IMR-90 (cell line): ENCODE data around the gene SASH1. TPM values are rescaled to one million over a fixed set of nuclear protein-coding genes. Genes with fewer than 3 reads are reported as not detected.

Source experiments
- ATAC-seq: fragments of 200-7000 bp; cut with Tn5 transposase; 2 replicates; pipeline ENCODE4 v1.9.1; 2020; ENCODE audit warnings: low read depth, mild to moderate bottlenecking, moderate library complexity
- BruUV-seq: library from RNA; stranded (reverse); fragments of 400-500 nt; replicated peaks from 2 replicates; lab custom pipeline; 2021; lab: Mats Ljungman, UMichigan
- CTCF ChIA-PET: fragments of 300-600 bp; formaldehyde crosslinking; extraction: SDS; loops from one replicate; lab custom pipeline; 2021; ENCODE audit warnings: antibody characterized with exemption; lab: Yijun Ruan, JAX
- POLR2A ChIA-PET: fragments of 300-600 bp; sonication (Branson Sonifier 250); formaldehyde crosslinking; loops from one replicate; lab custom pipeline; 2022; ENCODE audit warnings: antibody characterized with exemption; ENCODE audit not compliant: unreplicated experiment; lab: Charles Lee
- DNase-seq: peaks from one replicate; pipeline ENCODE4 v3.0.0; 2013
- H2AFZ ChIP-seq: replicated peaks from 2 replicates; pipeline ENCODE3; 2013; ENCODE audit warnings: low read length, mild to moderate bottlenecking; ENCODE audit not compliant: poor library complexity
- H2AK5ac ChIP-seq: 2 replicates; pipeline ENCODE4 v1.6.1; 2013; ENCODE audit warnings: low read depth, low read length, inconsistent platforms
- H2AK9ac ChIP-seq: replicated peaks from 2 replicates; pipeline ENCODE3; 2013; ENCODE audit warnings: mild to moderate bottlenecking, low read depth, low read length, moderate library complexity; ENCODE audit not compliant: poor library complexity
- H2BK120ac ChIP-seq: 2 replicates; pipeline ENCODE4 v1.6.1; 2013; ENCODE audit warnings: low read depth, low read length, inconsistent platforms
- H2BK15ac ChIP-seq: 3 replicates; pipeline ENCODE4 v1.6.1; 2013; ENCODE audit warnings: low read depth, low read length, inconsistent platforms
- H2BK20ac ChIP-seq: 2 replicates; pipeline ENCODE4 v1.6.1; 2013; ENCODE audit warnings: low read depth, mild to moderate bottlenecking, inconsistent platforms, low read length, moderate library complexity
- H2BK5ac ChIP-seq: 2 replicates; pipeline ENCODE4 v1.6.1; 2013; ENCODE audit warnings: mild to moderate bottlenecking, low read depth, low read length, inconsistent platforms; ENCODE audit not compliant: poor library complexity, severe bottlenecking
- H3K14ac ChIP-seq: replicated peaks from 2 replicates; pipeline ENCODE4 v1.6.1; 2013; ENCODE audit warnings: low read depth, low read length, inconsistent platforms
- H3K18ac ChIP-seq: 2 replicates; pipeline ENCODE4 v1.6.1; 2013; ENCODE audit warnings: low read depth, low read length, control low read depth
- H3K23ac ChIP-seq: 2 replicates; pipeline ENCODE4 v1.6.1; 2013; ENCODE audit warnings: low read depth, low read length, inconsistent platforms
- H3K27ac ChIP-seq: 2 replicates; pipeline ENCODE4 v1.5.1; 2013; ENCODE audit warnings: mild to moderate bottlenecking, control low read depth, low read length; ENCODE audit not compliant: insufficient read depth
- H3K27me3 ChIP-seq: 2 replicates; pipeline ENCODE4 v1.6.1; 2013; ENCODE audit warnings: low read length; ENCODE audit not compliant: control insufficient read depth, insufficient read depth
- H3K36me3 ChIP-seq: 2 replicates; pipeline ENCODE4 v1.6.1; 2013; ENCODE audit warnings: low read length, mixed read lengths; ENCODE audit not compliant: control insufficient read depth, insufficient read depth
- H3K4ac ChIP-seq: 2 replicates; pipeline ENCODE4 v1.6.1; 2013; ENCODE audit warnings: low read depth, low read length, inconsistent platforms
- H3K4me1 ChIP-seq: 2 replicates; pipeline ENCODE4 v1.6.1; 2013; ENCODE audit warnings: low read length, mixed read lengths; ENCODE audit not compliant: control insufficient read depth, insufficient read depth
- H3K4me2 ChIP-seq: 2 replicates; pipeline ENCODE4 v1.6.1; 2013; ENCODE audit warnings: low read depth, mild to moderate bottlenecking, control low read depth, low read length, moderate library complexity
- H3K4me3 ChIP-seq: 2 replicates; pipeline ENCODE4 v1.5.1; 2013; ENCODE audit warnings: low read depth, mild to moderate bottlenecking, control low read depth, low read length, moderate library complexity; ENCODE audit not compliant: insufficient read depth
- H3K56ac ChIP-seq: 2 replicates; pipeline ENCODE4 v1.6.1; 2013; ENCODE audit warnings: low read length, inconsistent platforms; ENCODE audit not compliant: insufficient read depth; ENCODE audit errors: extremely low read depth
- H3K79me1 ChIP-seq, 2 experiments: 2 replicates each; pipeline ENCODE4 v1.6.1; 2013; ENCODE audit warnings: low read length in 2 of 2, inconsistent platforms in 1 of 2, low read depth in 1 of 2
- H3K9ac ChIP-seq: 2 replicates; pipeline ENCODE4 v1.6.1; 2013; ENCODE audit warnings: low read depth, low read length, control low read depth
- H3K9me1 ChIP-seq: 2 replicates; pipeline ENCODE4 v1.6.1; 2013; ENCODE audit warnings: low read length, inconsistent platforms; ENCODE audit not compliant: insufficient read depth
- H3K9me3 ChIP-seq: 2 replicates; pipeline ENCODE4 v1.6.1; 2013; ENCODE audit warnings: low read length; ENCODE audit not compliant: control insufficient read depth, insufficient read depth
- H4K20me1 ChIP-seq: 2 replicates; pipeline ENCODE4 v1.6.1; 2013; ENCODE audit warnings: low read length, inconsistent platforms; ENCODE audit not compliant: insufficient read depth
- H4K5ac ChIP-seq: 2 replicates; pipeline ENCODE4 v1.6.1; 2013; ENCODE audit warnings: mild to moderate bottlenecking, low read depth, low read length, control low read depth
- H4K8ac ChIP-seq, 2 experiments: 2 replicates each; pipeline ENCODE4 v1.6.1; 2013; ENCODE audit warnings: low read depth in 2 of 2, low read length in 2 of 2, control low read depth in 1 of 2, inconsistent platforms in 1 of 2
- H4K91ac ChIP-seq: 2 replicates; pipeline ENCODE4 v1.6.1; 2013; ENCODE audit warnings: low read depth, low read length, inconsistent platforms; ENCODE audit not compliant: insufficient read depth
- CEBPB ChIP-seq: IDR thresholded peaks from 2 replicates; pipeline ENCODE4 v1.6.1; 2012; ENCODE audit warnings: low read depth, low read length, improper control_type of control experiment
- ELK1 ChIP-seq: fragments of 150-350 bp; IDR thresholded peaks from 2 replicates; pipeline ENCODE4 v1.6.1; 2016; ENCODE audit warnings: low read depth, mild to moderate bottlenecking, low read length, moderate library complexity, borderline replicate concordance
- FOS ChIP-seq: fragments of 150-350 bp; IDR thresholded peaks from 2 replicates; pipeline ENCODE4 v1.6.1; 2016; ENCODE audit warnings: low read depth, low read length
- MAZ ChIP-seq: IDR thresholded peaks from 2 replicates; pipeline ENCODE4 v1.6.1; 2012; ENCODE audit warnings: low read depth, mild to moderate bottlenecking, low read length, improper control_type of control experiment, moderate library complexity, borderline replicate concordance
- MXI1 ChIP-seq: IDR thresholded peaks from 2 replicates; pipeline ENCODE4 v1.6.1; 2012; ENCODE audit warnings: low read depth, mild to moderate bottlenecking, low read length, moderate library complexity, borderline replicate concordance
- NFE2L2 ChIP-seq: fragments of 150-350 bp; IDR thresholded peaks from 2 replicates; pipeline ENCODE4 v1.6.1; 2016; ENCODE audit warnings: low read depth, mild to moderate bottlenecking, low read length
- POLR2A ChIP-seq: IDR thresholded peaks from 2 replicates; pipeline ENCODE4 v1.6.1; 2012; ENCODE audit warnings: mild to moderate bottlenecking, low read depth, low read length
- RCOR1 ChIP-seq: IDR thresholded peaks from 2 replicates; pipeline ENCODE4 v1.6.1; 2012; ENCODE audit warnings: mild to moderate bottlenecking, low read length, improper control_type of control experiment; ENCODE audit not compliant: insufficient replicate concordance
- RFX5 ChIP-seq: IDR thresholded peaks from 2 replicates; pipeline ENCODE4 v1.8.0; 2012; ENCODE audit warnings: low read depth, mild to moderate bottlenecking, low read length, moderate library complexity
- USF2 ChIP-seq: fragments of 150-350 bp; IDR thresholded peaks from 2 replicates; pipeline ENCODE4 v1.6.1; 2017; ENCODE audit warnings: mild to moderate bottlenecking, antibody characterized with exemption, low read length, low read depth
- WGBS, 2 experiments: methylation state at CpG; one replicate each; pipeline versions ENCODE4 v1.1.5 to v1.1.7; 2013; ENCODE audit warnings: missing lambda C conversion rate in 2 of 2; ENCODE audit not compliant: insufficient read length in 1 of 2; ENCODE audit errors: extremely low coverage in 2 of 2; 5-methylcytosine and 5-hydroxymethylcytosine counted together
- dilution Hi-C: fragments of 300-500 bp; cut with HindIII; formaldehyde crosslinking; loops from one replicate; pipeline ENCODE4 v1.14.3; 2018; ENCODE audit warnings: low sequenced_read_pairs; ENCODE audit not compliant: unreplicated experiment
- in situ Hi-C: fragments of 300-500 bp; cut with MboI; formaldehyde crosslinking; loops from 3 replicates; pipeline ENCODE4 v1.14.3; 2019; ENCODE audit warnings: low sequenced_read_pairs, inconsistent platforms, mixed read lengths
- intact Hi-C: fragments of 100-400 bp; cut with micrococcal nuclease; formaldehyde crosslinking; loops from 2 replicates; pipeline ENCODE4 v1.10.0; 2022
- polyA plus RNA-seq, 3 experiments: library from polyadenylated mRNA; depleted of rRNA; stranded (reverse); fragments of >200 nt; gene quantifications; 2 replicates each; pipeline ENCODE4 v1.2.3, GENCODE V29; 2012; ENCODE audit warnings: low replicate concordance in 1 of 3
- total RNA-seq: library from RNA; depleted of rRNA; stranded (reverse); fragments of >200 nt; gene quantifications from 2 replicates; pipeline ENCODE4 v1.2.3, GENCODE V29; 2012

Gene SASH1
- total and polyA plus RNA-seq, 2 of the 4 experiments (the other 2 are of a cell fraction): 11.6 to 16.5 TPM

GRCh38 chr6:148306286-148306685 is 36.4 kb upstream of the SASH1 start:
- H3K36me3 ChIP-seq: no peaks in the 10 kb centered on the region
- intact Hi-C loops (no loop called here), in situ Hi-C loops (no loop called here), dilution Hi-C loops (no loop called here)
- peak overlapping the region; percentile 97 for H2BK20ac ChIP-seq
- peak overlapping the region; percentile 94 for H2AK5ac ChIP-seq
- H2AK9ac ChIP-seq: peak overlapping the region; percentile 59
- H4K8ac ChIP-seq: peak overlapping the region; percentile 76 to 93
- H3K27ac ChIP-seq: peak overlapping the region; percentile 31
- H3K79me1 ChIP-seq: peaks cover 0 to 20% of the 10 kb centered on the region in 2 experiments; a peak in 2 of 4 replicates
- no peak for ATAC-seq
- peak overlapping the region; percentile 97 for H4K91ac ChIP-seq
- peak overlapping the region; percentile 45; the same call in 1 of the 2 replicates for H3K4me2 ChIP-seq
- WGBS, 2 experiments: no CpG with 5 or more reads among the region's 2 CpGs
- no peaks in the 10 kb centered on the region for H4K20me1 ChIP-seq
- peak overlapping the region; percentile 97 for H2BK120ac ChIP-seq
- peak overlapping the region; percentile 79 for H3K56ac ChIP-seq
- peak overlapping the region; percentile 96 for H2BK15ac ChIP-seq
- no peak for DNase-seq
- H3K9me1 ChIP-seq: peaks cover 7% of the 10 kb centered on the region
- peak overlapping the region; percentile 78 for H2AFZ ChIP-seq
- H3K4me3 ChIP-seq: no peak overlapping the region
- H4K5ac ChIP-seq: peak overlapping the region; percentile 88
- BruUV-seq: no TSS peak
- peak overlapping the region; percentile 96 for H3K23ac ChIP-seq
- peaks cover 16% of the 10 kb centered on the region for H3K4me1 ChIP-seq
- H2BK5ac ChIP-seq: peak overlapping the region; percentile 96
- H3K18ac ChIP-seq: peak overlapping the region; percentile 94
- no peak overlapping the region for H3K9ac ChIP-seq
- TF ChIP-seq NFE2L2 (no peak), ELK1 (no peak), USF2 (no peak), MXI1 (no peak), RFX5 (no peak), CEBPB (no peak), FOS (no peak), POLR2A (no peak), MAZ (no peak), RCOR1 (no peak)
- peak overlapping the region; percentile 97 for H3K14ac ChIP-seq
- no peaks in the 10 kb centered on the region for H3K9me3 ChIP-seq
- no peaks in the 10 kb centered on the region for H3K27me3 ChIP-seq
- ChIA-PET CTCF (interaction anchor here (0.9 kb wide), 1 partner anchor 126 kb away, joined by 3 read pairs; no protein-coding TSS in a partner anchor), POLR2A (no interaction called here)
- peak overlapping the region; percentile 96 for H3K4ac ChIP-seq
